ENCODE measurements around the gene AMD1.

Gene AMD1

GRCh38 chr6:110933912-110934311 is 59.3 kb downstream of the AMD1 start:
- no peak for FAIRE-seq
- DNase-seq (ENCODE audit: insufficient read length, low spot score), result no peak

- FAIRE-seq, result no peak
- DNase-seq (ENCODE audit: insufficient read length, low spot score), result no peak
These were observed 59.9 kb downstream of the AMD1 start for GRCh38 chr6:110934381-110934898.

GRCh38 chr6:110935171-110935570 is 60.6 kb downstream of the AMD1 start:
- FAIRE-seq, result no peak
- DNase-seq (ENCODE audit: insufficient read length, low spot score), result no peak

- DNase-seq (ENCODE audit: insufficient read length, low spot score) (no peak), FAIRE-seq (no peak)
These were observed 63.6 kb downstream of the AMD1 start for GRCh38 chr6:110938171-110938570.

GRCh38 chr6:110939429-110940200 is 65.0 kb downstream of the AMD1 start:
- no peak for DNase-seq (ENCODE audit: insufficient read length, low spot score)
- FAIRE-seq, result no peak

- DNase-seq (ENCODE audit: insufficient read length, low spot score) (peak; percentile 38), FAIRE-seq (peak; percentile 61)
These were observed 70.1 kb downstream of the AMD1 start for GRCh38 chr6:110944681-110945151.
